H1 (cell line): ENCODE data around the gene DKKL1. TPM values are rescaled to one million over a fixed set of nuclear protein-coding genes. Genes with fewer than 3 reads are reported as not detected.

Experiments used
- CTCF ChIA-PET: fragments of 300-600 bp; sonication (Branson Sonifier 250); formaldehyde crosslinking; loops from one replicate; lab custom pipeline; 2021; ENCODE audit not compliant: partially characterized antibody; lab: Charles Lee
- POLR2A ChIA-PET: fragments of 300-600 bp; sonication (Branson Sonifier 250); formaldehyde crosslinking; loops from one replicate; lab custom pipeline; 2021; ENCODE audit warnings: inconsistent platforms; ENCODE audit not compliant: partially characterized antibody; lab: Charles Lee
- DNase-seq, 2 experiments: peaks; one replicate each; pipeline versions ENCODE4 v3.0.0 to v3.0.0-alpha.2; 2010 to 2022; ENCODE audit warnings: low spot score in 2 of 2, low read depth in 1 of 2, mixed read lengths in 1 of 2
- FAIRE-seq: peaks from 2 replicates; lab custom pipeline; 2011; peaks lifted over from hg19 to GRCh38; lab: Jason Lieb, UNC
- H2AFZ ChIP-seq: 2 replicates; pipeline ENCODE4 v1.8.1; 2012; ENCODE audit warnings: low read length, inconsistent platforms
- H2AK5ac ChIP-seq: 2 replicates; pipeline ENCODE4 v1.6.1; 2013; ENCODE audit warnings: low read depth, low read length
- H2BK120ac ChIP-seq: replicated peaks from 2 replicates; pipeline ENCODE3; 2013; ENCODE audit warnings: low read depth, low read length, inconsistent platforms
- H2BK12ac ChIP-seq: 2 replicates; pipeline ENCODE4 v1.6.1; 2013; ENCODE audit warnings: low read depth, low read length
- H2BK15ac ChIP-seq: 2 replicates; pipeline ENCODE4 v1.6.1; 2013; ENCODE audit warnings: low read length
- H2BK20ac ChIP-seq: 2 replicates; pipeline ENCODE4 v1.6.1; 2013; ENCODE audit warnings: low read length
- H2BK5ac ChIP-seq: 2 replicates; pipeline ENCODE4 v1.6.1; 2013; ENCODE audit warnings: low read depth, low read length
- H3K14ac ChIP-seq: 2 replicates; pipeline ENCODE4 v1.6.1; 2013; ENCODE audit warnings: inconsistent platforms; ENCODE audit not compliant: insufficient read length
- H3K18ac ChIP-seq: 2 replicates; pipeline ENCODE4 v1.6.1; 2013; ENCODE audit warnings: low read length; ENCODE audit errors: extremely low read depth
- H3K23ac ChIP-seq: 2 replicates; pipeline ENCODE4 v1.6.1; 2013; ENCODE audit warnings: inconsistent platforms; ENCODE audit not compliant: insufficient read length
- H3K23me2 ChIP-seq: 2 replicates; pipeline ENCODE4 v1.6.1; 2013; ENCODE audit warnings: low read depth, low read length
- H3K27ac ChIP-seq: 2 replicates; pipeline ENCODE4 v1.6.1; 2011; ENCODE audit warnings: low read depth, low read length, inconsistent platforms
- H3K27me3 ChIP-seq, 4 experiments: replicated peaks in 1 of 4; 1 replicate in 1 of 4; 2 replicates in 3 of 4; pipeline versions ENCODE4 v1.6.1 to v1.8.1; 2011 to 2013; ENCODE audit warnings: low read length in 3 of 4, mild to moderate bottlenecking in 3 of 4, inconsistent platforms in 2 of 4, mixed read lengths in 2 of 4, moderate library complexity in 1 of 4; ENCODE audit not compliant: control insufficient read depth in 3 of 4, insufficient read depth in 3 of 4; ENCODE audit errors: extremely low read depth in 1 of 4
- H3K36me3 ChIP-seq, 4 experiments: 2 replicates each; pipeline versions ENCODE4 v1.6.1 to v1.8.1; 2011 to 2013; ENCODE audit warnings: mild to moderate bottlenecking in 4 of 4, low read length in 3 of 4, moderate library complexity in 2 of 4, control low read depth in 1 of 4, inconsistent platforms in 1 of 4; ENCODE audit not compliant: insufficient read depth in 4 of 4, control insufficient read depth in 2 of 4
- H3K4ac ChIP-seq: replicated peaks from 2 replicates; pipeline ENCODE3; 2013; ENCODE audit warnings: low read length, low read depth, mixed read lengths, inconsistent platforms; ENCODE audit not compliant: insufficient read length
- H3K4me1 ChIP-seq, 4 experiments: replicated peaks in 1 of 4; 1 replicate in 1 of 4; 2 replicates in 3 of 4; pipeline versions ENCODE4 v1.6.1 to v1.8.1; 2011 to 2013; ENCODE audit warnings: low read length in 3 of 4, inconsistent platforms in 2 of 4, mixed read lengths in 1 of 4; ENCODE audit not compliant: insufficient read depth in 4 of 4, control insufficient read depth in 3 of 4
- H3K4me2 ChIP-seq, 2 experiments: 2 replicates each; pipeline versions ENCODE4 v1.6.1 to v1.8.1; 2011 to 2013; ENCODE audit warnings: low read depth in 2 of 2, low read length in 2 of 2, control low read depth in 1 of 2, inconsistent platforms in 1 of 2, mild to moderate bottlenecking in 1 of 2; ENCODE audit not compliant: insufficient read depth in 1 of 2
- H3K4me3 ChIP-seq, 4 experiments: fragments of 200-600, 300-600 bp in 1 of 4; sonication (generic), shearing (Covaris generic), sonication (Bioruptor Twin) in 1 of 4; 2 replicates each; pipeline versions ENCODE4 v1.5.1 to v1.8.1; 2011 to 2016; ENCODE audit warnings: low read length in 4 of 4, low read depth in 3 of 4, control low read depth in 2 of 4, inconsistent platforms in 2 of 4, mild to moderate bottlenecking in 2 of 4, mixed read lengths in 1 of 4, moderate library complexity in 1 of 4; ENCODE audit not compliant: insufficient read depth in 2 of 4; ENCODE audit errors: extremely low read depth in 1 of 4
- H3K56ac ChIP-seq: replicated peaks from 2 replicates; pipeline ENCODE3; 2013; ENCODE audit warnings: low read depth, mild to moderate bottlenecking, mixed read lengths, low read length, inconsistent platforms; ENCODE audit not compliant: insufficient read length
- H3K79me1 ChIP-seq: 2 replicates; pipeline ENCODE4 v1.6.1; 2013; ENCODE audit warnings: low read depth, low read length, control low read depth
- H3K79me2 ChIP-seq, 2 experiments: 2 replicates each; pipeline versions ENCODE4 v1.6.1 to v1.8.1; 2012 to 2013; ENCODE audit warnings: low read length in 2 of 2, mild to moderate bottlenecking in 2 of 2, inconsistent platforms in 1 of 2; ENCODE audit not compliant: insufficient read depth in 2 of 2, control insufficient read depth in 1 of 2
- H3K9ac ChIP-seq, 4 experiments: replicated peaks in 1 of 4; 1 replicate in 1 of 4; 2 replicates in 3 of 4; pipeline versions ENCODE4 v1.6.1 to v1.8.1; 2011 to 2013; ENCODE audit warnings: low read depth in 3 of 4, low read length in 3 of 4, control low read depth in 2 of 4, mild to moderate bottlenecking in 2 of 4, moderate library complexity in 2 of 4, inconsistent platforms in 1 of 4; ENCODE audit errors: extremely low read depth in 1 of 4
- H3K9me3 ChIP-seq, 2 experiments: 2 replicates each; pipeline versions ENCODE4 v1.6.1 to v1.8.1; 2012 to 2013; ENCODE audit warnings: mild to moderate bottlenecking in 2 of 2, moderate library complexity in 2 of 2, control low read depth in 1 of 2, inconsistent platforms in 1 of 2, low read depth in 1 of 2, low read length in 1 of 2, mixed read lengths in 1 of 2; ENCODE audit not compliant: insufficient read depth in 2 of 2
- H4K20me1 ChIP-seq, 2 experiments: replicated peaks in 1 of 2; 2 replicates each; pipeline versions ENCODE3 to v1.8.1; 2011 to 2013; ENCODE audit warnings: inconsistent platforms in 2 of 2, low read length in 2 of 2, mild to moderate bottlenecking in 1 of 2; ENCODE audit not compliant: insufficient read depth in 2 of 2, control insufficient read depth in 1 of 2
- H4K5ac ChIP-seq: 2 replicates; pipeline ENCODE4 v1.6.1; 2013; ENCODE audit warnings: low read length, low read depth, mixed read lengths, inconsistent platforms; ENCODE audit not compliant: insufficient read length
- H4K8ac ChIP-seq: 2 replicates; pipeline ENCODE4 v1.8.0; 2013; ENCODE audit warnings: mild to moderate bottlenecking, moderate library complexity, low read length, inconsistent platforms; ENCODE audit not compliant: insufficient read depth; ENCODE audit errors: extremely low read depth
- H4K91ac ChIP-seq: replicated peaks from 2 replicates; pipeline ENCODE3; 2013; ENCODE audit warnings: low read length, mixed read lengths, inconsistent platforms; ENCODE audit not compliant: insufficient read length
- CHD2 ChIP-seq: IDR thresholded peaks from 2 replicates; pipeline ENCODE4 v1.6.1; 2012; ENCODE audit warnings: low read length, improper control_type of control experiment
- CTBP2 ChIP-seq: IDR thresholded peaks from 2 replicates; pipeline ENCODE4 v1.7.0; 2011; ENCODE audit warnings: borderline replicate concordance, mild to moderate bottlenecking, moderate library complexity, mixed read lengths, low read length; ENCODE audit not compliant: insufficient read depth, insufficient read length
- HDAC2 ChIP-seq, 2 experiments: fragments of 300-600 bp in 1 of 2; sonication (generic) in 1 of 2; IDR thresholded peaks; 2 replicates each; pipeline ENCODE4 v1.6.1; 2011 to 2012; ENCODE audit warnings: low read depth in 2 of 2, low read length in 2 of 2, mild to moderate bottlenecking in 2 of 2, moderate library complexity in 2 of 2, borderline replicate concordance in 1 of 2, inconsistent platforms in 1 of 2
- KDM5A ChIP-seq: fragments of 200-600 bp; IDR thresholded peaks from 2 replicates; pipeline ENCODE4 v1.7.1; 2012; ENCODE audit warnings: mild to moderate bottlenecking, low read length, inconsistent platforms, mixed read lengths
- MAFK ChIP-seq: IDR thresholded peaks from 2 replicates; pipeline ENCODE4 v1.6.1; 2012; ENCODE audit warnings: low read depth, mild to moderate bottlenecking, improper control_type of control experiment, low read length
- POLR2AphosphoS5 ChIP-seq: IDR thresholded peaks from 2 replicates; pipeline ENCODE4 v1.6.1; 2011; ENCODE audit warnings: low read depth, low read length
- WGBS, 2 experiments: shearing (Covaris generic) in 1 of 2; methylation state at CpG; one replicate each; pipeline versions ENCODE4 v1.1.6 to v1.1.7; 2013 to 2015; ENCODE audit warnings: low lambda C conversion rate in 2 of 2, mixed read lengths in 2 of 2, inconsistent platforms in 1 of 2, low coverage in 1 of 2, missing lambda C conversion rate in 1 of 2; ENCODE audit not compliant: insufficient replicate concordance in 2 of 2, insufficient coverage in 1 of 2, insufficient read length in 1 of 2; ENCODE audit errors: extremely low coverage in 1 of 2, missing lambda C conversion rate in 1 of 2; 5-methylcytosine and 5-hydroxymethylcytosine counted together
- polyA plus RNA-seq, 7 experiments: library from polyadenylated mRNA; depleted of rRNA in 3 of 7; stranded (reverse) in 5 of 7; unstranded in 2 of 7; fragments of >200 nt in 5 of 7; fragments of 200-250 nt in 2 of 7; gene quantifications; 1 replicate in 5 of 7; 2 replicates in 1 of 7; 4 replicates in 1 of 7; pipeline versions ENCODE4 v1.2.1 to v1.2.3, GENCODE V29; 2011 to 2013; ENCODE audit warnings: missing spikeins in 2 of 7, mixed read lengths in 2 of 7
- total RNA-seq: library from RNA; stranded (reverse); fragmentation: NEBNext Ultra II Directional; extraction: Animal tissue kit (Norgen Biotek cat#: 25700); gene quantifications from 2 replicates; pipeline ENCODE4 v1.2.1, GENCODE V29; 2021
- TF ChIP-seq, protein P1 (sequence below): IDR thresholded peaks from 2 replicates; pipeline ENCODE4 v1.6.1; 2011; ENCODE audit warnings: low read depth, mild to moderate bottlenecking, low read length; ENCODE audit not compliant: insufficient read depth

The DKKL1 gene
- total and polyA plus RNA-seq, 2 of the 8 experiments (the other 6 are each of a cell fraction or from before 2014, with no cell fraction given), result 2.6 to 6.8 TPM

DNA sequence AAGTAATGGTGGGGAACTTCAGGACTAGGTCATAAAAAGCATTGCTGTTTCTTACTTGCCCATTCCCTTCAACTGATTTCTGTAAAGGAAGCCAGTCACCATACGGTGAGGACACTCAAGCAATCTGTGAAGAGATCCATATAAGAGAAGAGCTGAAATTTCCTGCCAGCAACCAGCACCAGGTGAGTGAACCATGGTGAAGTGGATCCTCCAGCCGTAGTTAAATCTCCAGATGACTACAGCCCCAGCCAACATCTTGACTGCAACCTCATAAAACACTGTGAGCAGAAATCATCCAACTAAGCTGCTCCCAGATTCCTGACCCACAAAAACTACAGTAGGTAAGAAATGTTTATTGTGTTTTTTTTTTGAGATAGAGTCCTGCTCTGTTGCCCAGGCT lies 34.9 kb upstream of the DKKL1 start:
- Histone ChIP-seq H2AFZ (no peak overlapping the region), H3K4me2 (no peak overlapping the region), H3K4ac (no peak overlapping the region), H3K79me2 (no peaks in the 10 kb centered on the region), H2BK120ac (no peak overlapping the region), H3K14ac (no peak overlapping the region), H4K91ac (no peak overlapping the region), H3K9me3 (no peaks in the 10 kb centered on the region; a peak in 1 of 4 replicates), H3K23ac (no peak overlapping the region), H3K4me1 (no peaks in the 10 kb centered on the region; a peak in 1 of 7 replicates), H3K27ac (no peak overlapping the region), H2BK15ac (no peak overlapping the region), H3K27me3 (no peaks in the 10 kb centered on the region; a peak in 1 of 7 replicates), H3K4me3 (no peak overlapping the region), H3K79me1 (no peaks in the 10 kb centered on the region), H3K36me3 (0 out of 8 replicates have a peak, but pooled peaks cover 0 to 5% (median 0%) of the 10 kb centered on the region in 4 experiments), H2BK12ac (no peak overlapping the region), H3K23me2 (no peaks in the 10 kb centered on the region), H4K5ac (no peak overlapping the region), H3K56ac (no peak overlapping the region), H4K20me1 (peaks cover 0 to under 1% of the 10 kb centered on the region in 2 experiments), H2BK5ac (no peak overlapping the region), H3K18ac (no peak overlapping the region)
- ChIA-PET POLR2A (interaction anchor here (0.7 kb wide), 1 partner anchor 328 kb away, joined by 3 read pairs; no protein-coding TSS in a partner anchor), CTCF (interaction anchor here (0.6 to 2.3 kb wide), 8 partner anchors 9 to 215 kb away, joined by 3 to 15 read pairs (median 6); partner anchors contain the start of gene LIN7B)
- 88% methylated on average over 2 of the region's 2 CpGs; no CpG with 5 or more reads in 1 of the 2 experiments for WGBS, 2 experiments
- DNase-seq, result no peak
- no peak for TF ChIP-seq CHD2
- no peak for TF ChIP-seq HDAC2 (IDR thresholded peaks at IDR 0.05; ENCODE audit: borderline replicate concordance in 1 of 2, low read depth in 2 of 2, low read length in 2 of 2)
- TF ChIP-seq MAFK, result no peak
- no peak for TF ChIP-seq CTBP2
- no peak for TF ChIP-seq KDM5A
- TF ChIP-seq POLR2AphosphoS5, result no peak
- TF ChIP-seq, protein P1, sequence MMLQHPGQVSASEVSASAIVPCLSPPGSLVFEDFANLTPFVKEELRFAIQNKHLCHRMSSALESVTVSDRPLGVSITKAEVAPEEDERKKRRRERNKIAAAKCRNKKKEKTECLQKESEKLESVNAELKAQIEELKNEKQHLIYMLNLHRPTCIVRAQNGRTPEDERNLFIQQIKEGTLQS, result no peak
- TF ChIP-seq, all 59 proteins: peak for 0
- no peak for FAIRE-seq
- H2BK20ac ChIP-seq, result no peak overlapping the region
- no peak overlapping the region for H3K9ac ChIP-seq
- H2AK5ac ChIP-seq, result no peak overlapping the region
- no peak overlapping the region for H4K8ac ChIP-seq
